Colonic mucosa (tissue), 4 donors: ENCODE measurements around the gene QDPR. TPM values are rescaled to one million over a fixed set of nuclear protein-coding genes. Genes with fewer than 3 reads are reported as not detected.

Experiments used
- DNase-seq: peaks from one replicate; pipeline ENCODE4 v3.0.0-alpha.2; 2020
- H3K27ac ChIP-seq: fragments of 200-600 bp; one replicate; pipeline ENCODE4 v1.8.0; 2021
- H3K27me3 ChIP-seq: fragments of 200-600 bp; one replicate; pipeline ENCODE4 v1.8.0; 2021
- H3K36me3 ChIP-seq: fragments of 200-600 bp; one replicate; pipeline ENCODE4 v1.8.0; 2021
- H3K4me1 ChIP-seq: fragments of 200-600 bp; one replicate; pipeline ENCODE4 v1.8.0; 2021; ENCODE audit warnings: mild to moderate bottlenecking
- H3K4me3 ChIP-seq: fragments of 200-600 bp; one replicate; pipeline ENCODE4 v1.8.0; 2021
- H3K9ac ChIP-seq, 2 donors: one replicate each; pipeline ENCODE4 v1.7.0; 2013; ENCODE audit warnings: control low read depth in 2 of 2, low read depth in 2 of 2, low read length in 2 of 2
- H3K9me3 ChIP-seq: fragments of 200-600 bp; one replicate; pipeline ENCODE4 v1.8.0; 2021
- intact Hi-C: fragments of 100-400 bp; cut with DNase I; formaldehyde crosslinking; loops from one replicate; pipeline ENCODE4 v1.14.1; 2022
- total RNA-seq, 2 donors: library from RNA; stranded (reverse); fragmentation: NEBNext Ultra II Directional in 1 of 2; extraction: Animal tissue kit (Norgen Biotek cat#: 25700) in 1 of 2; gene quantifications; one replicate each; pipeline ENCODE4 v1.2.1, GENCODE V29; 2021
- TF ChIP-seq, protein P1 (sequence below): fragments of 200-600 bp; IDR thresholded peaks from one replicate; pipeline ENCODE4 v1.8.0; 2022; ENCODE audit warnings: antibody characterized with exemption, mild to moderate bottlenecking
- donor health status: healthy.
- donor health status: DM: no; HTN: no; CAD: no.
- donor health status: DM: no; HTN: no; CAD: no.

Gene QDPR
- total RNA-seq, 2 donors from 2014 or later, result 27.2 to 27.3 TPM

DNA sequence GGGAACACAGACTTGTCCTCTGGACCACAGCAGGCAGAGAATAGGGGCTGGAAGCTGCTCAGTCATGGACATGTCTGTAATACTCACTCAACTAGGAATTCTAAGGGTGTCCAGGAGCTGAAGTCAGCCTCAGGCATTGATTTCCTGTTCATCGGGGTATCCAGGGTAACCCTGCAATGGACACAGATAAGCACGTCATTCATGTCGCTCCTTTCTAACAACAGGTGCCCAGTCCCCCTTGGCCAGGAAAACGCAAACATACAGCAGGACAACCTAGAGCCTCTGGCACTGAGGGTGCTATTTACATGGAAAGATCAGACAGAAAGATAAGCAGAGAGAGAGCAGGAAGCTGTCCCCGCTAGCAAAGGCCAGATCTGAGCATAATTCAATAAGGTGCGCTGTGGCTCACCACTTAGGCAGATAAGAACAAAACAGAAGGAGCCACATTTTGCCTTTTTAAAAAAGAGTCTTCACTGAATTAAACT is 21.3 kb downstream of the QDPR start:
- Histone ChIP-seq H3K27me3 (no peaks in the 10 kb centered on the region), H3K27ac (no peak overlapping the region), H3K36me3 (no peaks in the 10 kb centered on the region), H3K9ac (no peak overlapping the region), H3K4me1 (no peaks in the 10 kb centered on the region), H3K9me3 (no peaks in the 10 kb centered on the region), H3K4me3 (no peak overlapping the region)
- TF ChIP-seq, protein P1, sequence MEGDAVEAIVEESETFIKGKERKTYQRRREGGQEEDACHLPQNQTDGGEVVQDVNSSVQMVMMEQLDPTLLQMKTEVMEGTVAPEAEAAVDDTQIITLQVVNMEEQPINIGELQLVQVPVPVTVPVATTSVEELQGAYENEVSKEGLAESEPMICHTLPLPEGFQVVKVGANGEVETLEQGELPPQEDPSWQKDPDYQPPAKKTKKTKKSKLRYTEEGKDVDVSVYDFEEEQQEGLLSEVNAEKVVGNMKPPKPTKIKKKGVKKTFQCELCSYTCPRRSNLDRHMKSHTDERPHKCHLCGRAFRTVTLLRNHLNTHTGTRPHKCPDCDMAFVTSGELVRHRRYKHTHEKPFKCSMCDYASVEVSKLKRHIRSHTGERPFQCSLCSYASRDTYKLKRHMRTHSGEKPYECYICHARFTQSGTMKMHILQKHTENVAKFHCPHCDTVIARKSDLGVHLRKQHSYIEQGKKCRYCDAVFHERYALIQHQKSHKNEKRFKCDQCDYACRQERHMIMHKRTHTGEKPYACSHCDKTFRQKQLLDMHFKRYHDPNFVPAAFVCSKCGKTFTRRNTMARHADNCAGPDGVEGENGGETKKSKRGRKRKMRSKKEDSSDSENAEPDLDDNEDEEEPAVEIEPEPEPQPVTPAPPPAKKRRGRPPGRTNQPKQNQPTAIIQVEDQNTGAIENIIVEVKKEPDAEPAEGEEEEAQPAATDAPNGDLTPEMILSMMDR, result no peak
- intact Hi-C loops, result no loop called here
- no peak for DNase-seq

DNA sequence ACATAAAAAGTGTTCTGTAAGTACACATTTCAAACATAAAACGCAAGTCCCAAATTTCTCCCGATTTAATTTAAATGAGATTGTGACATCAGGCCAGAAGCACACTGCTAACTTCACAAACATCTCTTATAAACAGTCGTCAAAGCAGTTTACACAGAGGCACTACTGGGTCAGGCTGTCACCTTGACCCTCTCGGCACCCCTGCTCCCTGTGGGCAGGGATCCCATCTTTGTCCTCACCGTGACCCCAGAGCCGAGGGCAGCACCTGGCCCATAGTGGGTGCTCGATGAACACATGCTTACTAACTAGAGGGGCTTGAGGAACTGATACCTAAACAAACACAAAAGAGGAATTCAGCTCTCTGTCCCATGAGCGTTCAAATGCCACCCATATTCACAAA is 22.2 kb downstream of the QDPR start:
- Histone ChIP-seq H3K27ac (no peak overlapping the region), H3K36me3 (no peaks in the 10 kb centered on the region)
- TF ChIP-seq, protein P1, result no peak

DNA sequence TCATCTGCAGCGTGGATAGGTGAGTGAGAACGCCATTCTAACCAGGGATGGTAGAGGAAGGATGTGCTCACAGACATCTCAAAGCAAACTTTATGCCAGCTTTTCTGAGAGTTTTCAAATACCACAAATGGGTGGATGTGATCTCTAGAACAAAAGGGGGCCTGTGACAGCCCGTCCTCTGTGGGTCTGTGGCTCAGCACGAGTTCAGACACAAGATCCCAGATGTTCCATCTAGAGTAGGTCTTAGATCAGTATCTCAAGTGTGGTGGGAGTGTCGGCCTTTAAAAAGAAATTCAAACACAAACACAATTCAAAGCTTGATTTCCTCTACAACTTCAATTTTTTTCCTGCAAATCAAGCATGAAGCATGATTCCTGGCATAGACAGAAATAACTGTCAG is 22.8 kb downstream of the QDPR start:
- H3K9me3 ChIP-seq, result no peaks in the 10 kb centered on the region
- H3K27ac ChIP-seq, result no peak overlapping the region
- DNase-seq, result no peak
- no peaks in the 10 kb centered on the region for H3K27me3 ChIP-seq
- no peaks in the 10 kb centered on the region for H3K36me3 ChIP-seq
- TF ChIP-seq, protein P1, result no peak
- intact Hi-C loops, result no loop called here
- H3K9ac ChIP-seq, result no peak overlapping the region
- H3K4me1 ChIP-seq, result no peaks in the 10 kb centered on the region
- H3K4me3 ChIP-seq, result no peak overlapping the region

More for the DNA sequence above, 22.2 kb downstream of the QDPR start:
- Histone ChIP-seq H3K9ac (no peak overlapping the region), H3K4me3 (no peak overlapping the region), H3K4me1 (no peaks in the 10 kb centered on the region), H3K9me3 (no peaks in the 10 kb centered on the region), H3K27me3 (no peaks in the 10 kb centered on the region)
- intact Hi-C loops, result no loop called here
- DNase-seq, result no peak

DNA sequence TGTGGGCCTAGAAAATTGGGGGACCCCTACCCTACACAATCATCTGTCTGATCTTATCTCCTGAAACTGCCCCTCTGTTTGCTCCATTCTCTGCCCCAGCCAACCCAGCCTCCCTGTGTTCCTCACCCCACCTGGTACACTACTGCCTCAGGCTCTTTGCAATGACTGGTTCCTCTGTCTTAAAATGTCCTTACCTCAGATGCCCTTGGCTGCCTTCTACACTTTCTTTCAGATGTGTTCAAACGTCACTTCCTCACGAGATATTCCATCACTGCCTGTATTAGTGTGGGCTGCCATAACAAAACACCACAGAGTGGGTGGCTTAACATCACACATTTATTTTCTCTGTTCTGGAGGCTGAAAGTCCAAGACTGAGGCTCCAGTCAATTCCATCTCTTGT is 29.2 kb downstream of the QDPR start:
- no peaks in the 10 kb centered on the region for H3K36me3 ChIP-seq
- intact Hi-C loops, result no loop called here
- H3K4me3 ChIP-seq, result no peak overlapping the region
- TF ChIP-seq, protein P1, result no peak
- DNase-seq, result no peak
- no peaks in the 10 kb centered on the region for H3K27me3 ChIP-seq
- no peak overlapping the region for H3K9ac ChIP-seq
- no peaks in the 10 kb centered on the region for H3K4me1 ChIP-seq
- no peak overlapping the region for H3K27ac ChIP-seq
- H3K9me3 ChIP-seq, result no peaks in the 10 kb centered on the region

DNA sequence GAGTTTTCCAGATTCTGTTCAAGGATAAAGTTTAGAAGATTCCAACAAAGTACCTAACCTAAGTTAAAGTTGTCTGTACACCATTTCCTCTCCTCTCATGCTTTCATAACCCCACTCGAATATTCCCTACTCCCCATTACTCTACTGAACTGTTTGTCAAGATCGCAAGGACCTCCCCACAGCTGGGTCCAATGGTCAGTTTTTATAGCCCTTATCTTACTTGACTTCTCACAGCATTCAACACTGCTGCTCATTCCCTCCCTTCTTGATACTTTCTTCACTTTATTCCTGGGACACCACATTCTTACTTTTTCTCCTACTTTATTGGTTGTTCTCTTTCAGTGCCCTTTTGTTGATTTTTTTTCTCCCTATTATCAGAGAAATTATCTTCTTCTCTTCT is 30.9 kb downstream of the QDPR start:
- H3K9ac ChIP-seq, result no peak overlapping the region
- H3K27ac ChIP-seq, result no peak overlapping the region
- TF ChIP-seq, protein P1, result no peak

More for the DNA sequence above, 30.9 kb downstream of the QDPR start:
- H3K27me3 ChIP-seq, result no peaks in the 10 kb centered on the region
- H3K36me3 ChIP-seq, result no peaks in the 10 kb centered on the region
- H3K4me1 ChIP-seq, result no peaks in the 10 kb centered on the region
- DNase-seq, result no peak
- no peaks in the 10 kb centered on the region for H3K9me3 ChIP-seq
- intact Hi-C loops, result no loop called here
- H3K4me3 ChIP-seq, result no peak overlapping the region
